Urinary bladder (tissue), 4 donors: Measurements from ENCODE around the gene PRKD1. TPM values are rescaled to one million over a fixed set of nuclear protein-coding genes. Genes with fewer than 3 reads are reported as not detected.
A peak's percentile ranks its signal among the peaks of the same experiment; 100 is the strongest.

ENCODE experiments used
- DNase-seq: peaks from one replicate; pipeline ENCODE4 v3.0.0-alpha.2; 2015; ENCODE audit errors: extremely low spot score
- H3K27ac ChIP-seq: one replicate; pipeline ENCODE4 v1.5.1; 2013; ENCODE audit warnings: low read depth, mild to moderate bottlenecking, moderate library complexity
- H3K36me3 ChIP-seq: one replicate; pipeline ENCODE4 v1.6.1; 2013; ENCODE audit warnings: mild to moderate bottlenecking, moderate library complexity; ENCODE audit not compliant: insufficient read depth
- H3K4me1 ChIP-seq: one replicate; pipeline ENCODE4 v1.6.1; 2013; ENCODE audit warnings: mild to moderate bottlenecking, moderate library complexity; ENCODE audit not compliant: insufficient read depth
- H3K4me3 ChIP-seq: one replicate; pipeline ENCODE4 v1.5.1; 2013; ENCODE audit warnings: low read depth, low read length
- WGBS: extraction: QIAGEN DNeasy Blood & Tissue Kit; methylation state at CpG from one replicate; pipeline ENCODE4 v1.1.7; 2013; 5-methylcytosine and 5-hydroxymethylcytosine counted together
- polyA plus RNA-seq: library from polyadenylated mRNA; stranded (reverse); fragments of 200-250 nt; gene quantifications from one replicate; pipeline ENCODE4 v1.2.3, GENCODE V29; 2013
- total RNA-seq: library from RNA; depleted of rRNA; stranded (reverse); fragments of >200 nt; gene quantifications from one replicate; pipeline ENCODE4 v1.2.3, GENCODE V29; 2014
- donor health status: healthy with polysubstance abuse.
- donor health status: healthy.

Gene PRKD1
- total and polyA plus RNA-seq, 2 donors: 17.7 to 27.7 TPM

DNA sequence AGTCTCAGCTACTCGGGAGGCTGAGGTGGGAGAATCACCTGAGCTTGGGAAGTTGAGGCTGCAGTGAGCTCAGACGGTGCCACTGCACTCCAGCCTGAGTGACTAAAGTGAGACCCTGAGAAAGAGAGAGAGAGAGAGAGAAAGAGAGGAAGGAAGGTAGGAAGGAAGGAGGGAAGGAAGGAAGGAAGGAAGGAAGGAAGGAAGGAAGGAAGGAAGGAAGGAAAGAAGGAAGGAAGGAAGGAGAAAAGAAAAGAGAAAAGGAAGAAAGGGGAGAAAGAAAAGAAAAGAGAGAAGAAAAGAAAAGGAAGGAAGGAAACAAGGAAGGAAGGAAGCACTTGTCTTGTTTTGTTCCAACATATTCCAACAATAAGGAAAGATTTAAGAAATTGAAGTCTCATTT lies 7.8 kb downstream of the PRKD1 start:
- WGBS: 98% methylated on average over 2 of the region's 2 CpGs
- no peaks in the 10 kb centered on the region for H3K36me3 ChIP-seq

DNA sequence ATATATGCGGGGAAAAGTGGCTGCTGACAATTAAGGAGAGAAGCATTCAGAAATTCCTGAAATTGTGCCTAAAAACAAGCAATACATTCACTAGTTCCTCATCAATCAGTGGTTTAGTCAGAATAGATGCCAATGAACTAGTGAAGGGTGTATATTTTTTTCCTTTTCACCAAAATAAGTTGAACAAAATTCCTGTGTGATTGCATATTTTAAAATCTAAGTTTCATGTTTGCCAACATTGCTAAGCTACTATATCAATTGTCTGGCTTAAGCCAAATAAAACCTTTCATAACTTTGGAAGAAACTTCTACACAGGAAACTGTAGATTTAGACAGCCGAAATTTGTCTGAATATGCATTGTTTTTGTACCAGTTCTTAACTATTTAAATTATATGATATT lies 8.7 kb downstream of the PRKD1 start:
- Histone ChIP-seq H3K4me1 (no peaks in the 10 kb centered on the region), H3K4me3 (no peak overlapping the region), H3K27ac (no peak overlapping the region), H3K36me3 (no peaks in the 10 kb centered on the region)
- 77% methylated on average over 2 of the region's 2 CpGs for WGBS
- DNase-seq: no peak

More for the DNA sequence above, 7.8 kb downstream of the PRKD1 start:
- Histone ChIP-seq H3K4me3 (no peak overlapping the region), H3K27ac (no peak overlapping the region), H3K4me1 (no peaks in the 10 kb centered on the region)
- no peak for DNase-seq

DNA sequence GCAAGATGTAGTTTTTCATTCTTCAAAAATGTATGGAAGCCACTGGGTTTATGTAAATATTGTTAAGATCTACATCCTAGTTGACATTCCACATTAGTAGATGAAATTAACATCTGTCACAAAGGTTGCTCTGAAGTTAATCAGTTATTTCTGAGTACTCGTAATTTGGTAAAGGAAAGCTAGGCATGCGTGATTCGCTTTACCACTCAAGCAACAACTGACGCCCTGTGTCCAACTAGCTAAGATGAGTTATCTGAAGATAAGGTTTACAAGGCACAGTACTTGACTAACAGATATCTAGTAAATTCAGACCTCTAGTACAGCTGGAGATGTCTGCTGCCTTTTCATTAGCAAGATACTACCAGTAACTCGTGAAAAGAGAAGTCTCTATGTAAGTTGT lies 14.1 kb downstream of the PRKD1 start:
- Histone ChIP-seq H3K27ac (no peak overlapping the region), H3K36me3 (no peaks in the 10 kb centered on the region), H3K4me1 (no peaks in the 10 kb centered on the region), H3K4me3 (no peak overlapping the region)
- WGBS: 73% methylated on average over 5 of the region's 5 CpGs
- DNase-seq: no peak

DNA sequence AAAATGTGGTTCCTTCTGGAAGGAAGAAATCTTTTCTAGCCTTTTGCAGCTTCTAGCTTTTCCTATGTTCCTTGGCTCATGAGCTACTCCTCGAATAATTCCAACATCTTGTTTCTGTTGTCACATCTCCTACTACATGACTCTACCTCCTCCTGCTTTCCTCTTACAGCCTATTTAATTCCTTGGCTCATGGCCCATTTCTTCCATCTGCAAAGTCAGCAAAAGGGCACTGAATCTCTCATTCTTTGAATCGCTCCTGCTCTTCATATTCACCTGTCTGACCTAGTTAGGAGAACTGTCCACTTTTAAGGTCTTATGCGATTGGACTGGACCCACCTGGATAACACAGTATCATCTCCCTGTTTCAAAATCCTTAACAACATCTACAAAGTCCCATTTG lies 15.8 kb downstream of the PRKD1 start:
- WGBS: 79% methylated on average over 3 of the region's 3 CpGs

DNA sequence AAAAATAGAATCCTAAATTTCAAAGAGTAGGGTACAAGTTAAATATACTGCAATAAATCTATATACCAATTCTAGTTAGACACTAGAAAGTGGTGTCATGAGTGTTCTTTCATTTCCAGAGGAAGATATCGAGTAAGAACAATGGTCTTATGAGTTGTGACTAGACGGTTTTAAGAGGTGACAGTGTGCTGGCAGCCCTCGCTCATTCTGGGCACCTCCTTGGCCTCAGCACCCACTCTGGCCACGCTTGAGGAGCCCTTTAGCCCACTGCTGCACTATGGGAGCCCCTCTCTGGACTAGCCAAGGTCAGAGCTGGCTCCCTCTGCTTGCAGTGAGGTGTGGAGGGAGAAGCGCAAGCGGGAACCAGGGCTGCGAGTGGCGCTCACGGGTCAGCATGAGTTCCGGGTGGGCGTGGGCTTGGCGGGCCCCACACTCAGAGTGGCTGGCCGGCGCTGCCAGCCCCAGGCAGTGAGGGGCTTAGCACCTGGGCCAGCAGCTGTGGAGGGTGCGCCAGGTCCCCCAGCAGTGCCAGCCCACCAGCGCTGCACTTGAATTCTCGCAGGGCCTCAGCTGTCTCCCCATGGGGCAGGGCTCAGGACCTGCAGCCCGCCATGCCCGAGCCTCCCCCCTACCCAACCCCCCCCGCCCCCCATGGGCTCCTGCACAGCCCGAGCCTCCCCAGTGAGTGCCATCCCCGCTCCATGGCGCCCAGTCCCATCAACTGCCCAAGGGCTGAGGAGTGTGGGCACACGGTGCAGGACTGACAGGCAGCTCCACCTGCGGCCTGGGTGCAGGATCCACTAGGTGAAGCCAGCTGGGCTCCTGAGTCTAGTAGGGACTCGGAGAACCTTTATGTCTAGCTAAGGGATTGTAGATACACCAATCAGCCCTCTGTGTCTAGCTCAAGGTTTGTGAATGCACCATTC lies 18.7 kb downstream of the PRKD1 start:
- no peak for DNase-seq
- WGBS: 96% methylated on average over 26 of the region's 26 CpGs
- Histone ChIP-seq H3K4me1 (no peaks in the 10 kb centered on the region), H3K27ac (no peak overlapping the region), H3K4me3 (no peak overlapping the region), H3K36me3 (no peaks in the 10 kb centered on the region)

More for the DNA sequence above, 15.8 kb downstream of the PRKD1 start:
- H3K4me3 ChIP-seq: no peak overlapping the region
- no peak overlapping the region for H3K27ac ChIP-seq
- no peaks in the 10 kb centered on the region for H3K36me3 ChIP-seq
- DNase-seq: no peak
- no peaks in the 10 kb centered on the region for H3K4me1 ChIP-seq

DNA sequence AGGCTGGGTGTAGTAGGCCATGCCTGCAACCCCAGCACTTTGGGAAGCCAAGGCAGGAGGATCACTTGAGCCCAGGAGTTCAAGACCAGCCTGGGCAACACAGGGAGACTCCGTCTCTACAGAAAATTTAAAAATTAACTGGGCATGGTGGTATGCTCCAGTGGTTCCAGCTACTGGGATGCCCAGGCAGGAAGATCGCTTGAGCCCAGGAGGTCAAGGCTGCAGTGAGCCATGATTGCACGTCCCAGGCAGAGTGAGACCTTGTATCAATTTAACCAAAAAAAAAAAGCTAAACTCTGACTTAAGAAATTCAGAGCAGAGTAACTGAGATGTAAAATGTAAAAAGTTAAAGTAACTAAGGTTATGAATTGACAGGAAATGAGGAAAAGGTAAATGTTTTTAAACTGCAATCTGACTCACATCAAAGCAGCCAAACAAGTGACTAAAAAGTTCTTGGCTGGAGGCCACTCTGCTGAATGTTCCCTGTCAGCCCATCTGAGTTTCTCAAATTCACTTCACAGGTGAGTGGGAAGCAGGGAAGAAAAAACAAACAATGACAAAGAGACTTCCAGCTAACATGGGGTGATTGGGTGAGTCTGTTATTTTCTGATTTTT lies 21.3 kb downstream of the PRKD1 start:
- 84% methylated on average over 3 of the region's 3 CpGs for WGBS
- no peak for DNase-seq

DNA sequence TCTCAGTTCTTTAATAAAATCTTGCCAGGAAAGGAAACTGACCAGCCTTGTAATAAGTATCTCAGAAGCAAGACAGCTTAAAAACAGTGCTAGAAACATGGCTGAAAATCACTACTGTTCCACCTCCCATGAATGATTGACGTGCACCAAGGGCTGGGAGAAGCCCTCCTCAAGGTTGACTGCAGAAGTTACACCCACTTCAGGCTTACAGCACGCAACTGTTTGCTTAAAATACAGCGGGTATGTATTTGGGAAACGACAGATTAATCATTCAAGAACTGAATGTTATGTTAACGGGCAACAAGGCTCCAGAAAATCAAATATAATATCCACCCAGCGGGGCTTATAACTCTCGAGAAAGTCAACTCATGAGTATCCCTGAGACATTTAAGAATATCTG lies 22.1 kb downstream of the PRKD1 start:
- Histone ChIP-seq H3K36me3 (no peaks in the 10 kb centered on the region), H3K4me3 (no peak overlapping the region), H3K27ac (no peak overlapping the region), H3K4me1 (no peaks in the 10 kb centered on the region)
- WGBS: 87% methylated on average over 7 of the region's 7 CpGs
- no peak for DNase-seq

More for the DNA sequence above, 21.3 kb downstream of the PRKD1 start:
- no peaks in the 10 kb centered on the region for H3K36me3 ChIP-seq
- no peaks in the 10 kb centered on the region for H3K4me1 ChIP-seq
- H3K27ac ChIP-seq: no peak overlapping the region
- no peak overlapping the region for H3K4me3 ChIP-seq

DNA sequence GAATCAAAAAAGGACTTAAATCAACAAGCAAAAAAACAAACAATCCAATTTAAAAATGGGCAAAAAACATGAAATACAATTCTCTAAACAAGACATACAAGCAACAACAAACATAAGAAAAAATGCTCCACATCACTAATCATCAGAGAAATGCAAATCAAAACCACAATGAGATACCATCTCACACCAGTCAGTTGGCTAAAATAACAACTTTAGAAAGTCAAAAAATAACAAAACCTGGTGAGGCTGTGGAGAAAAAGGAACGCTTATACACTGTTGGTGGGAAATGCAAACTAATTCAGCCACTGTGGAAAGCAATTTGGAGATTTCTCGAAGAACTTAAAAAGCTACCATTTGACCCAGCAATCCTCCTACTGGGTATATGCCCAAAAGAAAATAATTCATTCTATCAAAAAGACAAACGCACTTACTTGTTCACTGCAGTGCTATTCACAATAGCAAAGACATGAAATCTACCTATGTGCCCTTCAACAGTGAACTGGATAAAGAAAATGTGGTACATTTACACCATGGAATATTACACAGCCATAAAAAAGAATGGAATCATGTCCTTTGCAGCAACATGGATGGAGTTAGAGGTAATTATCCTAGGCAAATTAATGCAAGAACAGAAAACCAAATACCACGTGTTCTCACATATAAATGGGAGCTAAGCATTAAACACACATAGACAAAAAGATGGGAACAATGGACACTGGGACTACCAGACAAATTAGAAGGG lies 26.9 kb downstream of the PRKD1 start:
- 94% methylated on average over 4 of the region's 4 CpGs for WGBS
- no peak overlapping the region for H3K4me3 ChIP-seq
- DNase-seq: no peak
- no peaks in the 10 kb centered on the region for H3K36me3 ChIP-seq
- H3K27ac ChIP-seq: no peak overlapping the region
- no peaks in the 10 kb centered on the region for H3K4me1 ChIP-seq

DNA sequence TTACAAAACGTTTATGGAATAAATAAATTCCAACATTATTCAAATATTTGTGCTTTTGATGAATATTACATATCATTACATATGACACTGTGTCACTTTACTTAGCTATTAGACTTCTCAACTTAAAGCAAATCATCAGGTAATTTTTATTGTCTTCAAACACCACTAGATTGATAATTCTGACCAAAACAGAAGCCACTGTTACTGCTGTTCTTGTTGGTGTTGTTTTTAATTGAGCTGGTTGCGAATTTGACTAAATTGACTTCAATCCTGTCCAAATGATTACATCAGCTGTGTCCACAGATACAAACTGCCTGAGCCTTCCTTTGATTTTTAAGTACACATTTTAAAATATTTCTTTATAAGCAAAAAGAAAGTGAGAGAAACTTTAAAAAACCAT lies 29.2 kb downstream of the PRKD1 start:
- no peak overlapping the region for H3K4me3 ChIP-seq
- H3K36me3 ChIP-seq: no peaks in the 10 kb centered on the region
- H3K27ac ChIP-seq: no peak overlapping the region
- DNase-seq: no peak
- WGBS: 84% methylated on average over 2 of the region's 2 CpGs
- H3K4me1 ChIP-seq: no peaks in the 10 kb centered on the region

DNA sequence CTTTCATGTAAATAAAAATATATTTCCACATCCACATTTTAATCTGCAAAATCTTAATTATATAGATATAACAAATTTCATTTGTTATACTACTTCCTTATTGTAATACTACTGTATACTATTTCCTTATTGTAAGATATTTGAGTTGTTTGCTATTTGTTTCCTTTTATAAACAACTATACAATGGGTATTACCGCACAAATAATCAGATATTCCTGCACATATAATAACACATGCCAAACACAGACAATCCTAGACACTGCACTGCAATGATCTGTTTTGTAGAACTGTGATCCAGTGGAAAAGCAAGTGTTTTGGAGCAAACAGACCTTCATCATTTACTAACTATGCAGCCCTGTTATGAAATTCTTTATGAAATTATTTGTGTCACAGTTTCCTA lies 30.5 kb downstream of the PRKD1 start:
- H3K4me3 ChIP-seq: no peak overlapping the region
- no peak for DNase-seq
- WGBS: 87% methylated on average over 1 of the region's 1 CpG
- no peak overlapping the region for H3K27ac ChIP-seq
- H3K36me3 ChIP-seq: no peaks in the 10 kb centered on the region
- no peaks in the 10 kb centered on the region for H3K4me1 ChIP-seq

DNA sequence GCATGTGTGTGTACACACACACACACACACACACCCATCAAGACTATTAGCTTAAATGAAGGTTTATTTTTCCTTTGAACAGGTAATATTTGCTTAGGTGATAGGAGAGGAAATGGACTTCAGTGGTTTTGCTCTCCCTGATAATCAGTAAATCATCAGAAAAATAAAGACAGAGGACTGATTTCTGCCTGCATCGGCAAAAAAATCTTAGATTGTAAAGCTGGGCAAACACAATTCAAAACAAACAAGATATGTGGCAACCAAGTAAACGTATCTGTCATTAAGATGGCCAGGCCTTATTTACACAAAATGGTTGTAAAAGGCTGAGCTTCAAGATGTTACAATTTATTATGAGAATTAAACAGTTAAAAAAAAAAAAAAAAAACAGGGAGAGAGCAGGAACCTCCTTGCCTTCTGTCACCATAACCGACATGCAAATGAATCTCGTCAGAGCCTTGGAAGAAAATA lies 31.3 kb downstream of the PRKD1 start:
- WGBS: 80% methylated on average over 4 of the region's 4 CpGs
- H3K4me3 ChIP-seq: no peak overlapping the region
- no peak overlapping the region for H3K27ac ChIP-seq
- H3K36me3 ChIP-seq: no peaks in the 10 kb centered on the region
- DNase-seq: no peak
- H3K4me1 ChIP-seq: no peaks in the 10 kb centered on the region

DNA sequence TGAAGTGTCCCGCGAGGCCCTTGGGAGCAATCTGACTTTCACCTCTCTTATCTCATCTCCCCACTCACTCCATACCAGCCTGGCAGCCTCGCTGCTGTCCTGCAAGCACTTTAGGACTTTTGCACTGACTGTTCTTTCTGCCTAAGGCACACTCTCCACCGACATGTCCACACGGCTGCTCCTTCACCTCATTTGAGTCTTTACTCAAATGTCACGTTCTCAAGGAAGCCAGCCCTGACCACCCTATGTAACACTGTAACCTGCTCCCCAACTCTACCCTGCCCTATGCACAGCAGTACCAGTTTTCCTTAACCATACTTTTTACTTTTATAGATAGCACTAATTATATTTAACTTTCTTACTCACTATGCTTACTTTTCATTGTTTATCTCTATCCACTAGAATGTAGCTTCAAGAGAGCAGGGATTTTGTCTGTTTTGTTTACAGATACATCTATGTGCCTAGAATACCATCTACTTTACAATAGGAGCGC lies 32.0 kb downstream of the PRKD1 start:
- Histone ChIP-seq H3K4me3 (no peak overlapping the region), H3K4me1 (no peaks in the 10 kb centered on the region), H3K36me3 (no peaks in the 10 kb centered on the region), H3K27ac (no peak overlapping the region)
- WGBS: 68% methylated on average over 7 of the region's 7 CpGs
- peak; percentile 37 for DNase-seq

DNA sequence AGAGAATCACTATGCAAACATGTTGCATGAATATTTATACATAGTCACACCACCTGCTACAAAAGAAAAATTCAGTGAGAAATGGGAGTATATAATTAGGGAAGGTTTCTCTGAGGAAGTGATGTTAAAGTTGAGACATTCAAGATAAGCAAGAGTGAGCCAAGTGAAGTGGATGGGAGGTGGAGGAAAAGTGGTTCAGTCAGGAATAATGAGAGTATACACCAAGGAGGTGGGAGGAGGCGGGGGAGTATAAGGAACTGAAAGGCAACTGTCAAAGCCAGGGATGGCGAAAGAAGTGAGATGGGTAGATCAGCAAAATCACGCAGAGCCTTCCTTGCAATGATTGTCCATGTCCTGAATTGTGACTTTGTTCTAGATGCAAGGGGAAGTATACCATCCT lies 33.7 kb downstream of the PRKD1 start:
- no peak overlapping the region for H3K27ac ChIP-seq
- DNase-seq: no peak
- no peaks in the 10 kb centered on the region for H3K36me3 ChIP-seq
- WGBS: 97% methylated on average over 3 of the region's 3 CpGs
- H3K4me1 ChIP-seq: no peaks in the 10 kb centered on the region
- H3K4me3 ChIP-seq: no peak overlapping the region
